DMS153 (cell line): Measurements from ENCODE around the gene RO60.
"Not testable (repeated sequence)": the region's sequence is repeated elsewhere in the genome, so short reads cannot be mapped to it uniquely, and the experiment has no call there.

ENCODE experiments used
- DNase-seq: peaks from one replicate; lab custom pipeline; 2025; lab: John Stamatoyannopoulos, UW

RO60 gene

GRCh38 chr1:193059282-193060114 lies at the start of gene RO60, which contains the start of gene UCHL5:
TSS of gene RO60 (plus strand) at chr1:193059612. CDS start at chr1:193069055, 9,443 bp downstream.
TSS of gene UCHL5 (minus strand) at chr1:193059360. CDS start at chr1:193059260, 100 bp downstream.
- DNase-seq = peak; percentile 99

- no peak for DNase-seq
These were observed 48.0 kb upstream of the RO60 start for GRCh38 chr1:193011406-193011805.

- DNase-seq = no peak
These were observed 46.4 kb upstream of the RO60 start for GRCh38 chr1:193013005-193013404.

GRCh38 chr1:193013707-193014106 lies 45.7 kb upstream of the RO60 start:
- no peak for DNase-seq

- no peak for DNase-seq
These were observed 45.0 kb upstream of the RO60 start for GRCh38 chr1:193014400-193014799.

GRCh38 chr1:193016788-193017187 lies 42.6 kb upstream of the RO60 start:
- no peak for DNase-seq

- DNase-seq = peak; percentile 64
These were observed 39.9 kb upstream of the RO60 start for GRCh38 chr1:193019442-193020026.

GRCh38 chr1:193025218-193025617 lies 34.2 kb upstream of the RO60 start:
- no peak for DNase-seq

GRCh38 chr1:193030280-193030679 lies 29.1 kb upstream of the RO60 start:
- no peak for DNase-seq

- DNase-seq = no peak
These were observed 28.0 kb upstream of the RO60 start for GRCh38 chr1:193031431-193031830.

- DNase-seq = not testable (repeated sequence)
These were observed 26.6 kb upstream of the RO60 start for GRCh38 chr1:193032643-193033427.

- DNase-seq = no peak
These were observed 25.8 kb upstream of the RO60 start for GRCh38 chr1:193033610-193034009.

- peak; percentile 41 for DNase-seq
These were observed 22.9 kb upstream of the RO60 start for GRCh38 chr1:193036337-193037047.

GRCh38 chr1:193040011-193040410 lies 19.4 kb upstream of the RO60 start:
- no peak for DNase-seq

GRCh38 chr1:193042766-193043691 lies 16.4 kb upstream of the RO60 start:
- no peak for DNase-seq

- DNase-seq = not testable (repeated sequence)
These were observed 10.5 kb upstream of the RO60 start for GRCh38 chr1:193048913-193049312.

GRCh38 chr1:193054169-193054675 lies 5.2 kb upstream of the RO60 start:
- DNase-seq = no peak

GRCh38 chr1:193058529-193059281 lies 707 bp upstream of the RO60 start:
- DNase-seq = no peak

GRCh38 chr1:193060115-193060403 lies 647 bp downstream of the RO60 start:
- DNase-seq = no peak

GRCh38 chr1:193060406-193060805 lies 994 bp downstream of the RO60 start:
- DNase-seq = no peak
